ENCODE results near the gene ZFP82. TPM values are rescaled to one million over a fixed set of nuclear protein-coding genes. Genes with fewer than 3 reads are reported as not detected.

Gene ZFP82
- 5.6 and 10.3 TPM in 2 replicates for total RNA-seq (2014; rRNA removed; shearing (Covaris generic))

DNA sequence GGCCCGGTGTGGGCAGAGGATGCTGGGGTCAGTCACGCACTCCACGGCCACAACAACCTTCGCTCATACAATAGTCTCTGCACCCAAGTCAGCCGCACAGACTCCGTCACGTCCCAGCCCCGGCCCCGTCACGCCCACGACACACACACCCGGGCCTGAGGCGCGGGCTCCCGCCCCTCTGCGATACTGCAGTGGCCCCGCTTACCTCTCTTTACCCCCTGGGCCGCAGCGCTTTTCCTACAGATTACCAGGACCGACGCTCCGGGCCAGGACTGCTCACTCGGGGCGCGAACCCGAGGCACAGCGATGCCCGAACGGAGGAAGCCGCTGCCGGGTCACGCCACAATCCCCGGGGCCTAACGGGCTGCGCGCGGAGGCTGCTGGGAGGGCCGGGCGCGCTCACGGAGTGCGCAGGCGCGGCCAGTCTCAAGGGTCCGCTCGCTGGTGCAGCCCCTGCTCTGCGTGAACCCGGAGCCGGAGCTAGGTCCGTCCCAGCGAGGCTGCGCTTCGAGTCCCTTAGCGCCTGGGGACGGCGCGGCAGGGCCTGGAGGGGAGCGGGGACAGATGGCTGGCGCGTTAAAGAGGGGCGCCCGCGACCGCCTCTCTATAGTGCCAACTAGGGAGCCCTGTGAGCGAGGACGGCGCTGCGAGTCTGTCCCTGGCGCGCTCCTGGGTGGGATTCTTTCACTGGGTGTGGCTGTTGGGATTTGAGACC lies at the start of gene ZFP82:
Gene ZFP82, minus strand, starts transcription at position 358 of the 715 bp plus-strand sequence. CDS start 8,855 bp downstream, outside the sequence.
- DNase-seq (ENCODE audit: low read depth) = peak; percentile 93

DNA sequence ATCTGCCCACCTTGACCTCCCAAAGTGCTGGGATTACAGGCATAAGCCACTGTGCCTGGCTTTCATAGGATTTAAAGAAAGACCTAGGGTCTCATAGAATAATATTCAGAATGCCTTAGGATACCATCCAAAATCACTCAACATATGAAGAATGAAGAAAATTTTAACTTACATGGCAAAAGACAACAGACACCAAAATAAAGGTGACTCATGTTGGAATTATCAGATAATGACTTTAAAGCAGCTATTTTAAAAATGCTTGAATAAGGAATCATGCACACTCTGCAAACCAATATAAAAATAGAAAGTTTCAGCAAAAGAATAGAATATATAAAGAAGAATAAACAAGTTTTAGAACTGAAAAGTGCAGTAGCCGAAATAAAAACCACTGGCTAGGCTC lies 41.6 kb upstream of the ZFP82 start:
- DNase-seq (ENCODE audit: low read depth) = no peak

DNA sequence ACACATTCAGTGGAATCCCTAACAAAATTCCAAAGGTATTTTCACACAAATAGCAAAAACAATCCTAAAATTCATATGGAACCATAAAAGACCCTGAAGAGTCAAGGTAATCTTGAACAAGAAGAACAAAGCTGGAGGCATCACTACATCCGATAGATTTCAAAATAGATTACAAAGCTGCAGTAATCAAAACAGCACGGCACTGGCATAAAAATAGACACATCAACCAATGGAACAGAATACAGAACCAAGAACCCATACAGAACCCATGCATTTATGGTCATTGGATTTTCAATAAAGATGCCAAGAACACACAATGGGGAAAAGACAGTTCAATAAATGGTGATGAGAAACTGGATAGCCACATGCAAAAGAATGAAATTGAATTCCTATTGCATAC lies 38.4 kb upstream of the ZFP82 start:
- no peak for DNase-seq (ENCODE audit: low read depth)

DNA sequence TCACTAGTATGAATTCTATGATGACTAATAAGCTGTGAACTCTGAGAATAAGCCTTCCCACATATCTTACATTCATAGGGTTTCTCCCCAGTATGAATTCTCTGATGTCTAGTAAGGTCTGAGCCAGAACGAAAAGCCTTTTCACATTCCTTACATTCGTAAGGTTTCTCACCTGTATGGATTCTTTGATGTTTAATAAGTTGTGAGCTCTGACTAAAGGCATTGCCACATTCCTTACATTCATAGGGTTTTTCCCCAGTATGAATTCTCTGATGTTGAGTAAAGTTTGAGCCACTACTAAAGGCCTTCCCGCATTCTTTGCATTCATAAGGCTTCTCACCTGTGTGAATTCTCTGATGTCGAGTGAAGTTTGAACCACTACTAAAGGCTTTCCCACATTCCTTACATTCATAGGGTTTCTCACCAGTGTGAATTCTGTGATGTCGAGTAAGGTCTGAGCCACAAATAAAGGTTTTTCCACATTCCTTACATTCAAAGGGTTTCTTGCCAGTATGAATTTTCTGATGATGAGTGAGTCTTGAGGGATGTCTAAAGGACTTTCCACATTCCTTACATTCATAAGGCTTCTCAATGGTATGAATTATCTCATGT lies 30.7 kb upstream of the ZFP82 start:
- no peak for DNase-seq (ENCODE audit: low read depth)

DNA sequence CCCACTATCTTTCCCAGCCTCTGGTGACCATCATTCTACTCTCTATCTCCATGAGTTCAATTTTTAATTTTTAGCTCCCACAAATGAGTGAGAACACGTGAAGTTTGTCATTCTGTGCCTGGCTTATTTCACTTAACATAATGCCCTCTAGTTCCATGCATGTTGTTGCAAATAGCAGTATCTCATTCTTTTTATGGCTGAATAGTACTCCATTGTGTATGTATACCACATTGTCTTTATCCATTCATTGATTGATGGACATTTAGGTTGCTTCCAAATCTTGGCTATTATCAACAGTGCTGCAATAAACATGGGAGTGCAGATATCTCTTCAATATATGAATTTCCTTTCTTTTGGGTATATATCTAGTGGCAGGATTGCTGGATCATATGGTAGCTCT lies 22.9 kb upstream of the ZFP82 start:
- DNase-seq (ENCODE audit: low read depth) = no peak

DNA sequence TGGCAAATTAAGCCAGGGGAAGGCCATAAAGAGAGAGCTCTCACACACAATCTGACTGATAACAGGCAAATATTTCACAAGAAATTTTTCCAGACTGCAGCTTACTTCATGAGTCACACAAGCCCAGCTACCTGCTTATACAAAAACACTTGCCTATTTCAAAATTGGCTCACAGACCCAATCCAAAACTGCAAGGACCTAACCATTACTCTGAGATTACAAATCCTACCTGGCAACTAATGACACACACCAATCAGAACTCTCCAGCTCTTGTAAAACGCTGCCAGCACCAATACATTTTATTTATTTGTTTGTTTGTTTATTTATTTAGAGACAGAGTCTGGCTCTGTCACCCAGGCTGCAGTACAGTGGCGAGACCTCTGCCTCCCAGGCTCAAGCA lies 18.1 kb upstream of the ZFP82 start:
- DNase-seq (ENCODE audit: low read depth) = no peak

DNA sequence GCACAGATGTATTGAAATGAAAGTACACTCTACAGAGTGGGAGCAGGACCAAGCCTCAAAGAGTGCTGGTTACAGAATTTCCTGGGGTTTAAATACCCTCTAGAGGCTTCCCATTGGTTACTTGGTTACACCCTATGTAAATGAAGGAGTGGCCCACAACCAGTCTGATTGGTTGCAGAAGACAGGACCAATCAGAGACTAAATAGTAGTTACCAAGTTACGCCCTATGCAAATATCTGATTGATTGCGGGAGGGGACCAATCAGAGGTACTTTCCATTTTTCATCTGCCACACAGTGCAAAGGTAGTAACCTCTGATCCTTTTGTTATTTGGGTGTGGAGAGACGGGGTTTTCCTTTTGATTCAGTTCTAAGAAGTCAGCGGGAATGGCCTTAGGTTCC lies 5.5 kb upstream of the ZFP82 start:
- no peak for DNase-seq (ENCODE audit: low read depth)

DNA sequence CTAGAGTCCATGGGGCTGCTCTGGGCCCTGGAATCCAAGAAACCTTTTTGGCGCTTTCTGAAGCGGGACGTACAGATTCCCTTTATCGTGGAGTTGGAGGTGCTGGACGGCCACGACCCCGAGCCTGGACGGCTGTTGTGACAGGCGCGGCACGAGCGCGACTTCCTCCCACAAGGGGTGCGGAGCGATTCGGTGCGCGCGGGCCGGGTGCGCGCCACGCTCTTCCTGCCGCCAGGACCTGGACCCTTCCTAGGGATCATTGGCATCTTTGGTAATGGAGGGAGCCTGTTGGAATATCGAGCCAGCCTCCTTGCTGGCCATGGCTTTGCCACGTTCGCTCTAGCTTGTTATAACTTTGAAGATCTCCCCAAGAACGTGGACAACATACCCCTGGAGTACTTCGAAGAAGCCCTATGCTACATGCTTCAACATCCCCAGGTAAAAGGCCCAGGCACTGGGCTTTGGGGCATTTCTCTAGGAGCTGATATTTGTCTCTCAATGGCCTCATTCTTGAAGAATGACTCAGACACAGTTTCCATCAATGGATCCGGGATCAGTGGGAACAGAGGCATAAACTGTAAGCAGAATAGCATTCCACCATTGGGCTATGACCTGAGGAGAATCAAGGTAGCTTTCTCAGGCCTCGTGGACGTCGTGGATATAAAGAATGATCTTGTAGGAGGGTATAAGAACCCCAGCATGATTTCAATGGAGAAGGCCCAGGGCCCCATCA lies 3.5 kb upstream of the ZFP82 start:
- no peak for DNase-seq (ENCODE audit: low read depth)

DNA sequence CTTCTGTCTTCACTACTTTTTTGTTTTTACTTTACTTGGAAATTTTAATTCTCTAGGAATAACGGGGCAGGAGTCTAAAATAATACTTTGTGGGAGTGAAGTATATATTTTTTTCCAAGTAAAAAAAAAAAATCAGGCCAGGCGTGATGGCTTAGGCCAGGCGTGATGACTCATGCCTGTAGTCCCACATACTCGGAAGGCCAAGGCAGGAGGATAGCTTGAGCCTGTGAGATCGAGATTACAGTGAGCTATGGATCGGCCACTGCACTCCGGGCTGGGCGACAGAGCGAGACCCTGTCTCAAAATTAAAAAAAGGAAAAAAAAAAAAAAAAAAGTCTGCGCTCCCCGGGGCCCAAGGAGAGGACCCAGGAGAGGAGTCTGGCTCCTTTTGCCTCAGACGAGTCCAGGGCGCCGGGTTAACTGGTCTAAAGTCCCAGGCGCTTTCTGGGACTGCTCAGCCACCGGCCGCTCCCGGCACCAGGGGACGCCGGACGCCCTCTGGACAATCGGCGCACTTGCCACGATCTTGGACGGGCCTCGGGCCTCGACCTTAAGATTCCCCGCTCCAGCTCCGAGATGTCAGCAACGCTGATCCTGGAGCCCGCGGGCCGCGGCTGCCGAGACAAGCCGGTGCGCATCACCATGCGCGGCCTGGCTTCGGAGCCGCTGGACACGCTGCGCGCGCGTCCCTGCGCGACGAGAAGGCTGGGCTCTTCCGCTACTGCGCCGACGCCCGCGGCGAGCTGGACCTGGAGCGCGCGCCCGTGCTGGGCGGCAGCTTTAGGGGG lies 2.7 kb upstream of the ZFP82 start:
- DNase-seq (ENCODE audit: low read depth) = no peak

DNA sequence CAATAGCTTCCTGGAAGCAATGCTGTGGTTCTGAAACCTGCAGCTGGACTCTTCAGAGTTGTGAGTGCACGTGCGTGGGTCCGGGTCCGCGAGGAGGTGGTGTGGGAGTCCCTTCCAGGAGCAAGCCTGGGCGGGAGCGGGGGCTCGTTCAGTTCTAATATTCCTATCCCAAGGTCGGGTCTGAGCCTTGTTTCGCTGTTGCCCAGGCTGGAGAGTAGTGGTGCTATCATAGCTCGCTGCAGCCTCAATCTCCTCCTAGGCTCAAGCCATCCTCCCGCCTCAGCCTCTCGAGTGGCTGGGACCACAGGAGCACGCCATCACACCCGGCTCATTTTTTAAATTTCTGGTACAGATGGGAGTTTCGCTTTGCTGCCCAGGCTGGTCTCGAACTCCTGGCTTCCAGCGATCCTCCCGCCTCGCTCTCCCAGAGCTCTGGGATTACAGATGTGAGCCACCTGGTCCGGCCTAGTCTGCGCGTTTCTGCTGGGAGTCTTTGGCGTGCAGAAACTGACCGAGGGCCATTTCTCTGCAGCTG lies 625 bp downstream of the ZFP82 start:
- peak; percentile 2 for DNase-seq (ENCODE audit: low read depth)

DNA sequence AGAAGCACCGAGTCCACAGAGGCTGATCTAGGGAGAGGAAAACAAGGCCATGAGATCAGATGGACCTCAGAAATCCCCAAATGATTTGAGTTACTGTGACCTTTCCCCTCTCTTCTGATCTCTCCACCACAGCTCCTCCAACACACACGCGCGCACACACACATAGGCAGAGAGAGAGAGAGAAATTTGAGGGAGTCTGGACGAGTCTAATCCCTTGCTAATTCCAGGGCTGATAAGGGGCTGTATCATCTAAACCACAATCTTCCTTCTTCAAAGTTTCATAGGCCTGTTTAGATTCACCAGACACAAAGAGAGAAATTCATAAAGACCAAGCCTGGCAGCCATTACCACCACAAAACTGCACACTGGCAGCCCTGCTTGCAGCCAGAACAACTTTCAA lies 8.6 kb downstream of the ZFP82 start:
- DNase-seq (ENCODE audit: low read depth) = no peak

DNA sequence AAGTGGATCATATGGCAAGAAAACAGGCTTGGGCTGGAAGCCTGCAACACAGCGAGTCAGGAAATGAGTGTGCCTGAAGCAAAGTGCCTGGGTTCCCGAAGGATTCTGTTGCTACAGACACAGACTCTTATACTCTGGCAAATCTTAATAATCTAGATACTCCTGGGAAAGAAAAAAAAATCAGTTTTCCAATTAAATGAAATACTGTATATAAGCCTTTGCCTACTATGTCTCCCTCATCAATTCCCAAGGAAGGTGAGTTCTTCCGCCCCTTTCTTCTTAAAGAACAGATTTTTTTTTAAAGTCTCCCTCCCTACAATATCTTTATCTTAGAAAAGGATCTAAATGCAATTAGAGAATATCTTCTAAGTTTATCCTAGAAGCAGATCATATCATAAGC lies 10.3 kb downstream of the ZFP82 start:
- DNase-seq (ENCODE audit: low read depth) = no peak

DNA sequence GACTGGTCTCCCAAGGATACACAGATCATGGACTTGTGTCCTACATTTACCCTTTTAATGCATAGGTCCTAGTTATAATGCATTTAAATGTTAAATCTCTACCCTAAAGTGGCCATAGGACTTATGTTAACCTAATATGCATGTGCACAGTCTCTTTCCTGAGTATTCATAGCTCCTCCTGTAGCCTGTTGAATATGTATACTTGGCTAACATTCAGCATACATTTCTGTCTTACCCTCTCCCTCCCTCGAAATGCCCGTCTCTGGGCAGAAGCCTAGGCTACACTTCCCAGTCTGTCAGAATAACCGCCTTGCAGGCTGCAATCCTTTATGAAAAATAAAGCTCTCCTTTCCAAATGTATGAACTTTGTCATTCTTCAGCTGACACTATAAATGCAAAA lies 13.9 kb downstream of the ZFP82 start:
- no peak for DNase-seq (ENCODE audit: low read depth)

DNA sequence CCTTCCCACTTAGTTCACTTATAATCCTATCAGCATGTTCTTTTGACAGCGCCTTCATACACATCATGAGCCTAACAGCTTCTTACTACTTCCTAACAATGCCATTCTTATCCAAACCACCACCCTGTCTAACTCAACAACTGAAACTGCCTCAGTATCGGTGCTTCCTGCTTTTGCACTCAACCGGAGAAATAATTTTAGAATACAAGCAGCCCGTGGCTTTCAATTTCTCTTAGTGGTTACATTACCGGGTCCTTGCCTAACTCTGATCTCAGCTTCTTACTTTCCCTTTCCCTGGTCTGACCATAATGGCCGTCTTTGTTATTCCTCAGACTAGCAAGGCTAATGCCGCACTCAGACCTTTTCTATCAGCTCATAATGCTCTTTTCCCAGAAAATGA lies 17.0 kb downstream of the ZFP82 start:
- DNase-seq (ENCODE audit: low read depth) = no peak

DNA sequence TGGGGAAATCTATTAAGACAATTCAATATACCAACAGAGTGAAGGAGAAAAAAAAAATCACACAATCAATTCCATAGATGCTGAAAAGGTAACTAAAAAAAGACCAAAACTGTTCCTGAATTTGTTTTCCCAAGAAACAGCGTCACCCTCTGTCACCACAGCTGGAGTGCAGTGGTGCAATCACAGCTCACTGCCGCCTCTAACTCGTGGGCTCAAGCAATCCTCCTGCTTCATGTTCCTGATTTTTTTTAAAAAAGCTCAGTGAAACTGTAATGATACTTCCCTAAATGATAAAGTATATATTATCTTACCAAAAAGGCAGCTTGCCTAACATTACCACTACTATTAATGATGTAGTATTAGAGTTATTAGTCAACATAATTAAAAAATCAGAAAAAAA lies 19.9 kb downstream of the ZFP82 start:
- no peak for DNase-seq (ENCODE audit: low read depth)

DNA sequence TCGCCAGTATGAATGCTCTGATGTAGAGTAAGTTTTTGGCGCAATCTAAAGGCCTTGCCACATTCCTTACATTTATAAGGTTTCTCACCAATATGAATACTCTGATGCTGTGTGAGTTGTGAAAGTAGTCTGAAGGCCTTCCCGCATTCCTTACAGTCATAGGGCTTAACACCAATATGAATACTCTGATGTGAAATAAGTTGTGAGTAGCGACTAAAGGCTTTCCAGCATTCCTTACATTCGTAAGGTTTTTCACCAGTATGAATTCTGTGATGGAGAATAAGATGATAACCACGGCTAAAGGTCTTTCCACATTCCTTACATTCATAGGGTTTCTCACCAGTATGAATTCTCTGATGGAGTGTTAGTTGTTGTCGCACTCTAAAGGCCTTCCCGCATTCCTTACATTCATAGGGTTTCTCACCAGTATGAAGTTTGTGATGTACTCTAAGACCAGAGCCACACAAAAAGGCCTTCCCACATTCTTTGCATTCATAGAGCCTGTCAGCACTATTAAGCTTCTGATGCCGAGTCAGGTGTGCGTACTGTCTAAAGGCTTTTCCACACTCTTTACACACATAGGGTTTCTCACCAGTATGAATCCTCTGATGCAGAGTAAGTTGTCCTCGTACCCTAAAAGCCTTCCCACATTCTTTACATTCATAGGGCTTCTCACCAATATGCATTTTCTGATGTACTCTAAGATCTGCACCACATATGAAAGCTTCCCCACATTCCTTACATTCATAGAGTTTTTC lies 25.3 kb downstream of the ZFP82 start:
- DNase-seq (ENCODE audit: low read depth) = no peak

DNA sequence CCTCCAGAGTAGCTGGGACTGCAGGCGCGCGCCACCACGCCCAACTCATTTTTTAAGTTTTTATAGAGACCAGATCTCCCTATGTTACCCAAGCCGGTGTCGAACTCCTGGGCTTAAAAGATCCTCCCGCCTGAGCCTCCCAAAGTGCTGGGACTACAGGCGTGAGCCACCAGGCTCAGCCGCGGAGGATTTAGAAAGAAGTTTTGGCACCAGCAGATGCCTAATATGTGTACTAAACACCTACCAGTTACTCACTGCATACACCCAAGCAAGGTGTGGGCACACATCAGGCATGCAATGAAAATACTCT lies 39.0 kb downstream of the ZFP82 start:
- no peak for DNase-seq (ENCODE audit: low read depth)

DNA sequence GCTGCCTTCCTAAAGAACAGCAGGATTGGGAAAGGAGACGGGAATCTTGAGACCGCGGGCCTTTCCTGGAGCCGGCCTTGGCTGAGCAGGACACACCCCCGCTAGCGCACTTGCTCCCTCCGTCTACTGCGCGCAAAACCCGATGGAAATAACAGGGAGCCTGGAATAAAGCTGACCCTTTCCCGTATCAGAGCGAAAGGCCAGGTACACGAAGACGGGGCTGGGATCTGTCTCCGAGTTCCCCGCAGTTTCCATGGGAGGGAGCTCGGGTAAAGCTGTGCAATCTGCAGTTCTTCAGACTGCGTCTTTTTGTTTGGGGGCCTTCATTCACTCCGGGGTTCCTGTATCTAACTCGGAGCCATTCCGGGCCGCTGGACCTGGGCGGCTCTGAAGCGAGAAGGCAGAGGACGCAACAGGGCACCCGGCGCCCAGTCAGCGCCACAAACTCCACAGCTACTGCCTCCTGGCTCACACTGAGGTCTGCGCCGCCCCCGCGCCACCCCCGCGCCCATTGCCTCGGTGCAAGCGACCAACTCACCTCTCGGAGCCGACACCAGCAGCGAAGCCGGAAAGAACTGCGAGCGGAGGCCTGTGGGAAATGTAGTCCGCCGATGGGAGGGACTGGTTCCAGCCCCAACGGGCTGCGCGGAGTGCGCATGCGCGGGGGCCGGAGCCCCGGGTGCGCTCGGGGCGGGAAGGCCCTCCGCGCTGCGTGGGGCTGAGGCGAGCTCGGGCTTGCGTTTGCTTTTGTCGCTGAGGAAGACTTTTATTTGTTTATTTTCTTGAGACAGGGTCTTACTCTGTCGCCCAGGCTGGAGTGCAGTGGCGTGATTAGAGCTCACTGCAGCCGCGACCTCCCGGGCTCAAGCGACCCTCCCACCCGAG lies 39.6 kb downstream of the ZFP82 start, which contains the start of gene ZFP14:
Gene ZFP14, minus strand, starts transcription at position 577 of the 885 bp plus-strand sequence. CDS start 11,309 bp downstream, outside the sequence.
- peak; percentile 96 for DNase-seq (ENCODE audit: low read depth)

DNA sequence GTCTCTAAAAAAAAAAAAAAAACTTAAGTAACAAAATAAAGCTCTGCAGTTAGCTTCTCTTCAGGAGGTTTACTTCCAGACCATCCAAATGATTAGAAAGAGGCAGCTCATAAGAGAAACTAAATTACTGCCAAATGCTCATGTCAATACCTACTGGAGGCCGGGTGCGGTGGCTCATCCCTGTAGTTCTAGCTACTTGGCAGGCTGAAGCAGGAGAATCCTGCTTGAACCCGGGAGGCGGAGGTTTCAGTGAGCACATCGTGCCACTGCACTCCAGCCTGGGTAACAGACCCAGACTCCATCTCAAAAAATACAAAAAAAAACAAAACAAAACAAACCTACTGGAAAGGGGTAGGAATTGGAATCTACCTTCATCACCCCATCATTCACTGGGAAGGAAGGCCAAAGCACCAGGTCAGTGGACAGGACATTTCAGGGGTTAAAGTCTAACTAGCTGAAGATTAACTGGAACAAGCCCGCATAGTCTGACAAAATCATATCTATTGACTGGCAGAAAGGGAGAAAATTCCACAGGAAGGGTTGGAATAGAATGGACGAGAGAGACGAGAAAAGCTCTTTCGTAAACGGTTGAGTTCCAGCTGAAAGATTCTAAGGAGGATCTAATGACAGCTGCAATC lies 40.8 kb downstream of the ZFP82 start:
- no peak for DNase-seq (ENCODE audit: low read depth)

Data from Daoy (cell line).